ENCODE results near the gene OTOA. TPM values are rescaled to one million over a fixed set of nuclear protein-coding genes. Genes with fewer than 3 reads are reported as not detected.
"Not testable (repeated sequence)": the region's sequence is repeated elsewhere in the genome, so short reads cannot be mapped to it uniquely, and the experiment has no call there.

The OTOA gene
- total RNA-seq, 1 experiment from 2014 or later: not detected

GRCh38 chr16:21646721-21647561 lies 16.8 kb upstream of the OTOA start:
- no peak overlapping the region for H3K4me3 ChIP-seq
- H3K9me3 ChIP-seq (replicated peaks): no peaks in the 10 kb centered on the region
- peaks cover 8% of the 10 kb centered on the region; the same call in 1 of the 2 replicates for H3K4me1 ChIP-seq (replicated peaks)
- H3K27ac ChIP-seq: no peak overlapping the region
- no peaks in the 10 kb centered on the region for H3K27me3 ChIP-seq (replicated peaks)
- DNase-seq (ENCODE audit: low read depth in 1 of 2, low spot score in 2 of 2): peak in 1 of 2 experiments; percentile 15
- peaks cover 10% of the 10 kb centered on the region; the same call in 1 of the 2 replicates for H3K36me3 ChIP-seq

- Histone ChIP-seq H3K27ac (no peak overlapping the region), H3K27me3 (replicated peaks) (no peaks in the 10 kb centered on the region), H3K4me3 (no peak overlapping the region), H3K9me3 (replicated peaks) (no peaks in the 10 kb centered on the region), H3K4me1 (replicated peaks) (peaks cover 8% of the 10 kb centered on the region; the same call in 1 of the 2 replicates), H3K36me3 (peaks cover 10% of the 10 kb centered on the region; the same call in 1 of the 2 replicates)
- DNase-seq (ENCODE audit: low read depth in 1 of 2, low spot score in 2 of 2): no peak
Measured at GRCh38 chr16:21647562-21648164, 16.1 kb upstream of the OTOA start.

GRCh38 chr16:21649826-21650406 lies 13.9 kb upstream of the OTOA start:
- H3K4me1 ChIP-seq (replicated peaks); H3K27me3 ChIP-seq (replicated peaks); H3K4me3 ChIP-seq; H3K9me3 ChIP-seq (replicated peaks); H3K27ac ChIP-seq; DNase-seq (ENCODE audit: low read depth in 1 of 2, low spot score in 2 of 2): not testable (repeated sequence)
- peaks cover 12% of the 10 kb centered on the region; the same call in 1 of the 2 replicates for H3K36me3 ChIP-seq

- Histone ChIP-seq H3K4me3 (no peak overlapping the region), H3K4me1 (replicated peaks) (peaks cover 8% of the 10 kb centered on the region; the same call in 1 of the 2 replicates), H3K27me3 (replicated peaks) (no peaks in the 10 kb centered on the region), H3K27ac (no peak overlapping the region), H3K36me3 (peaks cover 18% of the 10 kb centered on the region; the same call in 1 of the 2 replicates), H3K9me3 (replicated peaks) (no peaks in the 10 kb centered on the region)
- no peak for DNase-seq (ENCODE audit: low read depth in 1 of 2, low spot score in 2 of 2)
Measured at GRCh38 chr16:21650521-21650920, 13.2 kb upstream of the OTOA start.

- Histone ChIP-seq H3K4me1 (replicated peaks) (peaks cover 8% of the 10 kb centered on the region; the same call in 1 of the 2 replicates), H3K9me3 (replicated peaks) (no peaks in the 10 kb centered on the region), H3K36me3 (peaks cover 21% of the 10 kb centered on the region), H3K27me3 (replicated peaks) (no peaks in the 10 kb centered on the region), H3K27ac (no peak overlapping the region), H3K4me3 (no peak overlapping the region)
- DNase-seq (ENCODE audit: low read depth in 1 of 2, low spot score in 2 of 2): no peak
Measured at GRCh38 chr16:21651515-21651914, 12.3 kb upstream of the OTOA start.

DNA sequence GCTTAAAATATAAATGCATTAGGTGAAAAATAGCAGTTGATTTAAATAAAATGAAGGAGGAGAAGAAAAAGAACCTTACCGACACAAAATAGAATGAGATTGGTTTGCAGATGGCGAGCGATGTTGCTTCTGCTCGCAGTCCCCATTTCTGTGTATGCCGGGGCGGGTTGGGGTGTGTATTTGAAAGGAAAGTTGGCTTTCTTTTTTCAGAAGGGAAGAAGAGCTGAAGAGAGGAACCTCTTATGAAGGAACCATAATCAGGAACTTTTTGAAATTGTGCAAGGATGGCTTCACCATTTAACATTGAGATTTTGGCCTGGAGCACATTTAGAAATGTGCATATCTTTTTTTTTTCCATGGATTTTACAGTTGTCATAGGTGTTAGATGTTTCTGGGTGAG lies 11.3 kb upstream of the OTOA start, which contains the start of gene IGSF6:
IGSF6 (minus strand) TSS at position 156 of the 400 bp plus-strand sequence; CDS start at position 146, 10 bp downstream.
- H3K27ac ChIP-seq: no peak within 1 kb of the TSS
- no peaks in the 10 kb centered on the region for H3K9me3 ChIP-seq (replicated peaks)
- peaks cover 26% of the 10 kb centered on the region for H3K36me3 ChIP-seq
- H3K4me3 ChIP-seq: no peak within 1 kb of the TSS
- DNase-seq (ENCODE audit: low read depth in 1 of 2, low spot score in 2 of 2): no peak
- no peaks in the 10 kb centered on the region for H3K27me3 ChIP-seq (replicated peaks)
- no peaks in the 10 kb centered on the region for H3K4me1 ChIP-seq (replicated peaks)

GRCh38 chr16:21653571-21653970 lies 10.2 kb upstream of the OTOA start:
- H3K4me1 ChIP-seq (replicated peaks): no peaks in the 10 kb centered on the region
- no peaks in the 10 kb centered on the region for H3K27me3 ChIP-seq (replicated peaks)
- H3K4me3 ChIP-seq: no peak overlapping the region
- H3K36me3 ChIP-seq: peaks cover 24% of the 10 kb centered on the region
- DNase-seq (ENCODE audit: low read depth in 1 of 2, low spot score in 2 of 2): no peak
- H3K9me3 ChIP-seq (replicated peaks): no peaks in the 10 kb centered on the region
- H3K27ac ChIP-seq: no peak overlapping the region

DNA sequence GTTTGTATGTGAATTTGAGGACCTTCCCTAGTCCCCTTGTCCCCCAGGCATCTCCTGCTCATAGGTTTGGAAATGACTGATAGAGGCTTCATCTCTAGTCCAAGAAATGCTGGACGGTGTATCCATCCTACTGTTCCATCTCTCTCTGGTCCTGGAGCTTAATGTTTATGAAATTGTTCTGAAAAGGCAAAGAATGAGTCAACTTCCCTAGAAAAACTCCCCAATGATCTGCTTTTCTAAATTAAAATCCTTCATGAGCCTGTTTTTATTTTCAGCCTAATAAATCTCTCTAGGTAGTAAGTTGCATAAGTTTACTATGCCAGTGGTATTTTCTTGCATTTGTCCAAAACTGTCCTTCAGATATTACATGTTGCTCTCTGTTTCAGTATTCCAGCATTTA lies 9.3 kb upstream of the OTOA start:
- Histone ChIP-seq H3K4me3 (no peak overlapping the region), H3K4me1 (replicated peaks) (no peaks in the 10 kb centered on the region), H3K9me3 (replicated peaks) (no peaks in the 10 kb centered on the region), H3K27ac (no peak overlapping the region), H3K27me3 (replicated peaks) (no peaks in the 10 kb centered on the region), H3K36me3 (peaks cover 24% of the 10 kb centered on the region)
- no peak for DNase-seq (ENCODE audit: low read depth in 1 of 2, low spot score in 2 of 2)

DNA sequence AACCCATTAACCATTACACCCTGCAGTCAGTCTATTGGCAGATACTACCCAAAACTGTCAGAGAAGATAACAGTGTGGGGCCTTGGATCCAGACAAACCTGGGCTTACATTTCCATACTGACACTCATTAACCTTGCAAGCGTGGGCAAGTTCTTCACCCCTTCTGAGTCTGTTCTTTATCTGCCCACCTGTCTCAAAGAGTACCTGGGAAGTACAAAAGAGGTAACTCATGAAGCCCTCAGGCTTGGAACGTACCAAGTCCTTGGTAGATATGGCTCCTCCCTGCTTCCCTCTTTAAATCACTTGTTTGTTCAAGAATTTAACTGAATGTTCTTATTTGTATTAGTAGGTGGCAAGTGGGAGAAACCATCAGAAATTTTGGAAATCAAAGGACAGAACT lies 8.9 kb upstream of the OTOA start:
- Histone ChIP-seq H3K36me3 (peaks cover 24% of the 10 kb centered on the region), H3K9me3 (replicated peaks) (no peaks in the 10 kb centered on the region), H3K27me3 (replicated peaks) (no peaks in the 10 kb centered on the region), H3K4me3 (no peak overlapping the region), H3K4me1 (replicated peaks) (no peaks in the 10 kb centered on the region), H3K27ac (no peak overlapping the region)
- DNase-seq (ENCODE audit: low read depth in 1 of 2, low spot score in 2 of 2): no peak

DNA sequence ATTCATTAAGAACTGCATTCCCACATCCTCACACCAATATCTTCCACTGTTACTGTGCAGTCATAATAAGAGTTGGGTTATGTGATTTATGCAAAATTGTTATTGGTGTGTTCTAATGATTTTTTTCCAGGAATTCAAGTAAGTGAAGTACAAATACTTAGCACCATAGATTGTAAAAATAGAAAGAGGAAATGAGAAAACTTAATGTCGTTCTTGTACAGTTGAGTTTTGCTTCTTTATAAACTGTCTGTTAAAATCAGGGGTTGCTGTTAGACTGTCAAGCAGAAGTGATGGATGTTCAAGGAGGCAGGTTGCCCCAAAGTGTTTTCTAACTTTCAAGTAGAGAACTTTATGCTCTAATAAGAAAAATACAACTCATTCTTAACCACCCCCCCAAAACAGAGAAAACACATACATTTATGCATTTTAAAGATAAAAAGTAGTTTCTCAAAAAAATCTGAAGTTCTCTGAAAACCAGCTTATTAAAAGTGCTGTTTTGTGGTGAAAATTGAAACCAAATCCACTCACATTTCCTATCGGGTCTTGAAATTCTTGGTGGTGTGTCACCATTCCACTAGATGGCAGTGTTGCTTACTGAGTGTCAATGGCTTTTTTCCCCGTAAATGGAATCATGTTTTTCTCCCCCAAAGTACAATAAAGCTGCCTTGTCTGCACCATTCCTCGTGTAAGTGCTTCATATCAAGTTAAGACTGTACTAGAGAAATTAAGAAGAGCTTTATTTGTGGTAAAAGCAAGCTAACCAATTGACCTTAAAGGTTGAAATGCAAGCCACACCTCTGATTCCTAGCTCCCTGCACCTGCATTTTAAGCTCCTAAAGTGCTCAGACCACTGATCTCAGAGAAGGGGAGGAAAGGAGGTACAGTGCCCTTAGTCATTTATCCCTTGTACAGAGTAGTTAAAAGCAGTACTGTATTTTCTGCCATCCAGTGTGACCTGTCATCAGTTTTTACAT lies 6.7 kb upstream of the OTOA start:
- Histone ChIP-seq H3K27me3 (replicated peaks) (no peaks in the 10 kb centered on the region; the same call in 1 of the 2 replicates), H3K4me3 (no peak overlapping the region), H3K36me3 (peaks cover 24% of the 10 kb centered on the region), H3K4me1 (replicated peaks) (no peaks in the 10 kb centered on the region), H3K9me3 (replicated peaks) (no peaks in the 10 kb centered on the region), H3K27ac (no peak overlapping the region)
- peak in 1 of 2 experiments; percentile 41 for DNase-seq (ENCODE audit: low read depth in 1 of 2, low spot score in 2 of 2)

DNA sequence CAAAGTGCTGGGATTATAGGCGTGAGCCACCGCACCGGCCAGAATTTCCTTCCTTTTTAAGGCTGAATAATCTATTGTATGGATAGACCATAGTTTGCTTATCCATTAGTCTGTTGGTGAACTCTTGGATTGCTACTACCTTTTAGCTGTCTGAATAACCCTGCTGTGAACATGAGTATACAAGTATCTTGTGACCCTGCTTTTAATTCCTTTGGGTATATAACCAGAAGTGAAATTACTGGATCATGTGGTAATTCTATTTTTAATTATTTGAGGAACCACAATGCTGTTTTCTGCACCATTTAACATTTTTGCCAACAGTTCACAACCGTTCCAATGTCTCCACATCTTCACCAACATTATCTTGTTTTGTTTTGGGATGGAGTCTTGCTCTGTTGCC lies 4.6 kb upstream of the OTOA start:
- Histone ChIP-seq H3K4me3 (no peak overlapping the region), H3K27me3 (replicated peaks) (peaks cover 10% of the 10 kb centered on the region), H3K9me3 (replicated peaks) (no peaks in the 10 kb centered on the region), H3K4me1 (replicated peaks) (no peaks in the 10 kb centered on the region), H3K27ac (no peak overlapping the region), H3K36me3 (peaks cover 24% of the 10 kb centered on the region)
- DNase-seq (ENCODE audit: low read depth in 1 of 2, low spot score in 2 of 2): no peak

DNA sequence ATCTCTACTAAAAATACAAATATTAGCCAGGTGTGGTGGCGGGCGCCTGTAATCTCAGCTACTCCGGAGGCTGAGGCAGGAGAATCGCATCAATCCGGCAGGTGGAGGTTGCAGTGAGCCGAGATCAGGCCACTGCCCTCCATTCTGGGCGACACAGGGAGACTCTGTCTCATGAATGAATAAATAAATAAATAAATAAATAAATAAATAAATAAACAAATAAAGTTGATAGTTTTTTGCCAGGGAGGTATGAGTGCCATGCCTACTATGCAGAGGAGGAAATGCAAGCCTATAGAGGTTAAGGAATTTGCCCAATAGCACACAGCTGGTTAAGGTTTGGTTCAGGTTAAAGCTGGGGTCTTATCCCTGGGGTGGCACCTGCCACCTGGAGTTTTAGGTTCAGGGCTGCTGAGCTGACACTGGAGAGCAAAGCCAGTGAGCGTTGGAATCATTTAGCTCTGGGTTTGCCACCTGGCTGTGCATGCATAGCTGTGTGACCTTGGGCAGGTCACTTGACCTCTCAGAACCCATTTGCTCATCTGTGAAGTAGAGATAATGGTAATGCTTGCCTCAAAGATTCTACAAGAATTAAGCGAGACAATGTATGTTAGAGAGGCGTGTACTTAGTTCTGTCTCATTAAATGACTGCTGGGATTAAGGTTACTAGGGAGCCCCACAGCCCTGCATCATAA lies 1.2 kb downstream of the OTOA start:
- H3K27ac ChIP-seq: no peak overlapping the region
- no peak for DNase-seq (ENCODE audit: low read depth in 1 of 2, low spot score in 2 of 2)
- no peaks in the 10 kb centered on the region for H3K4me1 ChIP-seq (replicated peaks)
- H3K27me3 ChIP-seq (replicated peaks): peaks cover 21% of the 10 kb centered on the region
- H3K36me3 ChIP-seq: no peaks in the 10 kb centered on the region
- H3K9me3 ChIP-seq (replicated peaks): no peaks in the 10 kb centered on the region
- no peak overlapping the region for H3K4me3 ChIP-seq

All from SJSA1 (cell line).